HepG2 (cell line): Measurements from ENCODE around the gene NAV2. TPM values are rescaled to one million over a fixed set of nuclear protein-coding genes. Genes with fewer than 3 reads are reported as not detected.

ENCODE experiments used
- ATAC-seq: fragments of 200-7000 bp; cut with Tn5 transposase; 3 replicates; pipeline ENCODE4 v1.9.1; 2020; ENCODE audit warnings: mild to moderate bottlenecking, moderate library complexity
- BruUV-seq: library from RNA; stranded (reverse); fragments of 400-500 nt; replicated peaks from 2 replicates; lab custom pipeline; 2021; lab: Mats Ljungman, UMichigan
- CTCF ChIA-PET: fragments of 300-600 bp; formaldehyde crosslinking; extraction: SDS; loops from one replicate; lab custom pipeline; 2021; ENCODE audit warnings: low total read pairs, inconsistent platforms, low intra/inter-chr PET ratio; lab: Yijun Ruan, JAX
- POLR2A ChIA-PET: fragments of 350-600 bp; sonication (Branson Sonifier 250); formaldehyde crosslinking; loops from one replicate; lab custom pipeline; 2020; ENCODE audit warnings: antibody characterized with exemption, inconsistent platforms; lab: Yijun Ruan, JAX
- DNase-seq: peaks from one replicate; pipeline ENCODE4 v3.0.0-alpha.2; 2015; ENCODE audit warnings: low spot score
- FAIRE-seq: peaks from 3 replicates; lab custom pipeline; 2011; peaks lifted over from hg19 to GRCh38; lab: Jason Lieb, UNC
- H2AFZ ChIP-seq: one replicate; pipeline ENCODE4 v1.6.1; 2011; ENCODE audit warnings: low read length, inconsistent platforms
- H3K27ac ChIP-seq: fragments of 300-600 bp; 3 replicates; pipeline ENCODE4 v1.8.0; 2011; ENCODE audit warnings: mixed run types, mild to moderate bottlenecking, mixed read lengths, low read length, inconsistent platforms; ENCODE audit not compliant: insufficient read depth; ENCODE audit errors: extremely low read length
- H3K27me3 ChIP-seq, 2 experiments: fragments of 200-600 bp in 1 of 2; 2 replicates in 1 of 2; 3 replicates in 1 of 2; pipeline versions ENCODE4 v1.6.0 to v1.8.0; 2011; ENCODE audit warnings: low read length in 2 of 2, mild to moderate bottlenecking in 2 of 2, moderate library complexity in 2 of 2, inconsistent platforms in 1 of 2; ENCODE audit not compliant: insufficient read depth in 2 of 2, control insufficient read depth in 1 of 2
- H3K36me3 ChIP-seq, 2 experiments: fragments of 200-600 bp in 1 of 2; replicated peaks in 1 of 2; 2 replicates in 1 of 2; 3 replicates in 1 of 2; pipeline versions ENCODE4 v1.5.1 to v1.8.0; 2011; ENCODE audit warnings: low read length in 2 of 2, inconsistent platforms in 1 of 2; ENCODE audit not compliant: insufficient read depth in 2 of 2, control insufficient read depth in 1 of 2
- H3K4me1 ChIP-seq: 2 replicates; pipeline ENCODE4 v1.5.1; 2012; ENCODE audit warnings: low read length, inconsistent platforms; ENCODE audit not compliant: insufficient read depth
- H3K4me2 ChIP-seq: 2 replicates; pipeline ENCODE4 v1.6.0; 2011; ENCODE audit warnings: low read depth, low read length, inconsistent platforms
- H3K4me3 ChIP-seq, 3 experiments: fragments of 200-600 bp in 1 of 3; sonication (generic), shearing (Covaris generic) in 1 of 3; replicated peaks in 1 of 3; 2 replicates each; pipeline ENCODE4 v1.5.1; 2011 to 2016; ENCODE audit warnings: low read length in 3 of 3, inconsistent platforms in 2 of 3, low read depth in 2 of 3, mild to moderate bottlenecking in 2 of 3, control low read depth in 1 of 3, mixed read lengths in 1 of 3; ENCODE audit not compliant: insufficient read depth in 1 of 3
- H3K79me2 ChIP-seq: one replicate; pipeline ENCODE4 v1.6.1; 2011; ENCODE audit warnings: low read length, inconsistent platforms; ENCODE audit not compliant: insufficient read depth
- H3K9ac ChIP-seq: 2 replicates; pipeline ENCODE4 v1.6.0; 2011; ENCODE audit warnings: mild to moderate bottlenecking, low read depth, low read length, inconsistent platforms; ENCODE audit not compliant: insufficient read depth
- H3K9me3 ChIP-seq: 2 replicates; pipeline ENCODE4 v1.5.1; 2012; ENCODE audit warnings: mild to moderate bottlenecking, low read length
- H4K20me1 ChIP-seq: 2 replicates; pipeline ENCODE4 v1.6.0; 2011; ENCODE audit warnings: inconsistent platforms, mild to moderate bottlenecking, low read length, moderate library complexity; ENCODE audit not compliant: insufficient read depth
- CEBPG ChIP-seq: IDR thresholded peaks from 2 replicates; pipeline ENCODE4 v1.6.1; 2016
- CHD2 ChIP-seq: IDR thresholded peaks from 2 replicates; pipeline ENCODE4 v1.6.1; 2011; ENCODE audit warnings: low read depth, low read length, improper control_type of control experiment
- EED ChIP-seq: sonication (generic); formaldehyde crosslinking; IDR thresholded peaks from 2 replicates; pipeline ENCODE4 v1.5.0; 2020; ENCODE audit warnings: mild to moderate bottlenecking, missing genetic modification reagents
- GABPA ChIP-seq, 2 experiments: IDR thresholded peaks; 2 replicates each; pipeline ENCODE4 v1.6.1; 2011 to 2016; ENCODE audit warnings: low read depth in 2 of 2, low read length in 1 of 2, missing biosample characterization in 1 of 2, missing genetic modification characterization in 1 of 2
- KLF12 ChIP-seq: sonication (generic); formaldehyde crosslinking; IDR thresholded peaks from 2 replicates; pipeline ENCODE4 v1.4.0; 2020; ENCODE audit warnings: missing genetic modification reagents, borderline replicate concordance
- KMT2A ChIP-seq: sonication (generic); formaldehyde crosslinking; IDR thresholded peaks from 2 replicates; pipeline ENCODE4 v1.4.0; 2020; ENCODE audit warnings: missing genetic modification reagents
- NRL ChIP-seq: sonication (generic); formaldehyde crosslinking; IDR thresholded peaks from 2 replicates; pipeline ENCODE4 v1.5.0; 2020; ENCODE audit warnings: missing genetic modification reagents, mild to moderate bottlenecking, moderate library complexity, borderline replicate concordance
- REPIN1 ChIP-seq: sonication (generic); formaldehyde crosslinking; IDR thresholded peaks from 2 replicates; pipeline ENCODE4 v1.8.0; 2022; ENCODE audit warnings: missing genetic modification reagents, low read depth, mild to moderate bottlenecking, borderline replicate concordance
- SAP130 ChIP-seq: IDR thresholded peaks from 2 replicates; pipeline ENCODE4 v1.6.1; 2016; ENCODE audit warnings: low read depth
- TARDBP ChIP-seq: sonication (generic); formaldehyde crosslinking; IDR thresholded peaks from 2 replicates; pipeline ENCODE4 v1.8.0; 2022; ENCODE audit warnings: mild to moderate bottlenecking, missing genetic modification reagents
- ZFP90 ChIP-seq: sonication (generic); formaldehyde crosslinking; IDR thresholded peaks from 2 replicates; pipeline ENCODE4 v1.8.0; 2022; ENCODE audit warnings: missing genetic modification reagents, mild to moderate bottlenecking, inconsistent platforms, borderline replicate concordance
- ZNF235 ChIP-seq: sonication (generic); formaldehyde crosslinking; IDR thresholded peaks from 2 replicates; pipeline ENCODE4 v1.8.1; 2023; ENCODE audit warnings: mild to moderate bottlenecking, missing genetic modification reagents, borderline replicate concordance
- ZNF569 ChIP-seq: sonication (generic); formaldehyde crosslinking; IDR thresholded peaks from 2 replicates; pipeline ENCODE4 v1.5.0; 2020; ENCODE audit warnings: mild to moderate bottlenecking, missing genetic modification reagents, moderate library complexity, borderline replicate concordance
- ZNF652 ChIP-seq: IDR thresholded peaks from 2 replicates; pipeline ENCODE4 v1.6.1; 2016; ENCODE audit warnings: low read depth, borderline replicate concordance
- WGBS: methylation state at CpG from one replicate; pipeline ENCODE4 v1.1.6; 2017; ENCODE audit warnings: low lambda C conversion rate; 5-methylcytosine and 5-hydroxymethylcytosine counted together
- in situ Hi-C: cut with HindIII; loops from 2 replicates; pipeline ENCODE4 v1.10.0; 2017; ENCODE audit warnings: low pct_unique_long_range_greater_than_20kb; ENCODE audit not compliant: extremely low pct_ligation_motif_present
- intact Hi-C: fragments of 100-400 bp; cut with micrococcal nuclease; formaldehyde crosslinking; loops from one replicate; pipeline ENCODE4 v1.10.0; 2022; ENCODE audit not compliant: unreplicated experiment
- polyA plus RNA-seq, 8 experiments: library from polyadenylated mRNA; depleted of rRNA in 3 of 8; stranded (reverse) in 7 of 8; unstranded in 1 of 8; fragments of >200 nt; fragmentation: Illumina TruSeq in 4 of 8; extraction: Trizol in 4 of 8; gene quantifications; 2 replicates each; pipeline versions ENCODE4 v1.2.1 to v1.2.3, GENCODE V29; 2011 to 2016; ENCODE audit warnings: low read depth in 4 of 8, missing spikeins in 1 of 8, mixed read lengths in 1 of 8; ENCODE audit not compliant: insufficient read depth in 1 of 8
- total RNA-seq, 5 experiments: library from RNA; depleted of rRNA; stranded (reverse); fragments of >200 nt; fragmentation: Illumina TruSeq; extraction: Trizol; gene quantifications; 2 replicates each; pipeline ENCODE4 v1.2.3, GENCODE V29; 2016; ENCODE audit warnings: low read depth in 1 of 5
- TF ChIP-seq, protein P1 (sequence below): sonication (generic); formaldehyde crosslinking; IDR thresholded peaks from 2 replicates; pipeline ENCODE4 v1.4.0; 2020; ENCODE audit warnings: missing genetic modification reagents
- TF ChIP-seq, protein P2 (sequence below): sonication (generic); formaldehyde crosslinking; IDR thresholded peaks from 2 replicates; pipeline ENCODE4 v1.5.1; 2020; ENCODE audit warnings: missing genetic modification reagents, mild to moderate bottlenecking, borderline replicate concordance

Gene NAV2
- total and polyA plus RNA-seq, 2 of the 13 experiments (the other 11 are each of a cell fraction or from before 2014, with no cell fraction given): 9.3 to 34.6 TPM

DNA sequence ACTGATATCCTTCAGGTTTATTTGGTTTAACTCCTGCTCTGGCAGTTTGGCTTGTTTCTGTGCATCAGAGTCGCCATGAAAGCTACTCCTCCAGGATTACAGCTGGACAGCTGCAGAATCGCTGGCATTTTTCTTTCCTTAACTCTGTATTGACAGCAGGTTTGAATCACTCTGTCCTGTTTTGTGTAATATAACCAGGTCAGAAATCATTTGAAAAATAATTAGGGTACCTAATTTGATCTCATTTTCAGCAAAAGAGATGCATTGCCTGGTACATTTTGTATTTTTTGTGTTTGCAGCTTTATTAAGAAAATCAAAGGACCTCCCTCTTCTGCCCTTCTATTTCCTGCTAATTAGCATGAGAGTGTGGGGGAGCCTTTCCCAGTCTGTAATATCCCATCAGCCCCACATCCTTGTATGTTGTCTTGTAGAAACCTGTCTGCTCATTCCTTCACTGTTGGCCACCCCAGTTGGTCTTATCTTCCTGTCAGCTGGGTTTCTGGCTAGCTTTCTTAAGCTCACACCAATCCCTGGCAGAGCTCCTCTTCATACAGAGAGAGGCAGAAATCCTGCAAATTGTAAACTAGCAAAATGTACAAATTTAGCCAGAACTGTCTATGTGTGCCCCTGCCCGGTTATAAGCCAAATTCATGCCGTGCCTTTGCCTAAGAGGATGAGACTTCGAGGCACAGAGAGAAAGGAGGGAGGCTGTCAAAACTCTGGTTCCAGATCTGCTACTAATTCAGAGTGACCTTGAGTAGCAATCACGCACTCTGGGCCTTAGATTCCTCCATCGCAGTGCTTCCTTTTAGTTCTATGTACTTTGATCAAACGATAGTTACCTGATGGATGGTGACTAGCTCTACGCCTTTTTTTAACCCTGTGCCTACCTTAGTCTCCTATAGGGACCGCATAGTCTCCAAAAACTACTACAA, 200.6 kb downstream of the NAV2 start (continued):
- TF ChIP-seq, protein P1, sequence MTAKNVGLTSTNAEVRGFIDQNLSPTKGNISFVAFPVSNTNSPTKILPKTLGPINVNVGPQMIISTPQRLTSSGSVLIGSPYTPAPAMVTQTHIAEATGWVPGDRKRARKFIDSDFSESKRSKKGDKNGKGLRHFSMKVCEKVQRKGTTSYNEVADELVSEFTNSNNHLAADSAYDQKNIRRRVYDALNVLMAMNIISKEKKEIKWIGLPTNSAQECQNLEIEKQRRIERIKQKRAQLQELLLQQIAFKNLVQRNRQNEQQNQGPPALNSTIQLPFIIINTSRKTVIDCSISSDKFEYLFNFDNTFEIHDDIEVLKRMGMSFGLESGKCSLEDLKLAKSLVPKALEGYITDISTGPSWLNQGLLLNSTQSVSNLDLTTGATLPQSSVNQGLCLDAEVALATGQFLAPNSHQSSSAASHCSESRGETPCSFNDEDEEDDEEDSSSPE (CRISPR knock-in tag): 0 out of 2 replicates have a peak, but pooled peaks have one; percentile 37
- TF ChIP-seq CEBPG (CRISPR knock-in tag) (no peak), KLF12 (CRISPR knock-in tag) (0 out of 2 replicates have a peak, but pooled peaks have one; percentile 19), KMT2A (CRISPR knock-in tag) (no peak), ZNF235 (CRISPR knock-in tag) (no peak), EED (CRISPR knock-in tag) (no peak), CHD2 (no peak), ZFP90 (CRISPR knock-in tag) (no peak), SAP130 (CRISPR knock-in tag) (peak; percentile 9; the same call in 1 of the 2 replicates), ZNF569 (no peak), REPIN1 (CRISPR knock-in tag) (0 out of 2 replicates have a peak, but pooled peaks have one; percentile 22)

DNA sequence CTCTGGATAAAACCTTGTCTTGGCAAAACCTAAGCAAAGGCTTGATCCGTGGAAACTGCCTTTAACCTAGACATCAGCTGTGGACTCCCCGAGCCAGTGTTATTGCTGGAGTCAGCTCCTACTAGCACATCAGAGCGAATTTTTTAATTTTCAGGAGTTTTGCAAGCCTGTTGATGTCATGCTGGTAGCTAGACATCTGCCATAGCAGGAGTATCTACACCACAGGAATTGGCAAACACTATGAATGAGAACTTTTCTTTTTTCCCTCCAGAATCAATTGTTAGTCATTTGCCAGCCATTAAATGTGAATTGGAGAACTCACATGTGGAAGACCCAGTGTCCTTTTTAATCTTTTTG, 201.2 kb downstream of the NAV2 start:
- CTCF ChIA-PET: no interaction called here
- BruUV-seq: no TSS peak
- Histone ChIP-seq H3K4me2 (peak overlapping the region; percentile 82), H3K79me2 (no peaks in the 10 kb centered on the region), H3K36me3 (no peaks in the 10 kb centered on the region), H3K4me3 (no peak overlapping the region; a peak in 2 of 6 replicates), H4K20me1 (no peaks in the 10 kb centered on the region), H3K27ac (peak overlapping the region; percentile 93), H3K9ac (peak overlapping the region; percentile 58; the same call in 1 of the 2 replicates), H3K27me3 (no peaks in the 10 kb centered on the region), H2AFZ (no peak overlapping the region), H3K9me3 (no peaks in the 10 kb centered on the region), H3K4me1 (peaks cover 76% of the 10 kb centered on the region)
- FAIRE-seq (no peak), ATAC-seq (no peak), DNase-seq (no peak)
- intact Hi-C loops (loop anchor here (2.0 to 5.0 kb wide), 2 partner anchors 41 to 108 kb away; no protein-coding TSS in a partner anchor), in situ Hi-C loops (no loop called here)
- WGBS: 81% methylated on average over 3 of the region's 3 CpGs
- POLR2A ChIA-PET: interaction anchor here (1.2 to 2.3 kb wide), 5 partner anchors 15 to 122 kb away, joined by 3 to 8 read pairs (median 4); no protein-coding TSS in a partner anchor
- TF ChIP-seq TARDBP (CRISPR knock-in tag): 0 out of 2 replicates have a peak, but pooled peaks have one; percentile 10
- TF ChIP-seq, protein P2, sequence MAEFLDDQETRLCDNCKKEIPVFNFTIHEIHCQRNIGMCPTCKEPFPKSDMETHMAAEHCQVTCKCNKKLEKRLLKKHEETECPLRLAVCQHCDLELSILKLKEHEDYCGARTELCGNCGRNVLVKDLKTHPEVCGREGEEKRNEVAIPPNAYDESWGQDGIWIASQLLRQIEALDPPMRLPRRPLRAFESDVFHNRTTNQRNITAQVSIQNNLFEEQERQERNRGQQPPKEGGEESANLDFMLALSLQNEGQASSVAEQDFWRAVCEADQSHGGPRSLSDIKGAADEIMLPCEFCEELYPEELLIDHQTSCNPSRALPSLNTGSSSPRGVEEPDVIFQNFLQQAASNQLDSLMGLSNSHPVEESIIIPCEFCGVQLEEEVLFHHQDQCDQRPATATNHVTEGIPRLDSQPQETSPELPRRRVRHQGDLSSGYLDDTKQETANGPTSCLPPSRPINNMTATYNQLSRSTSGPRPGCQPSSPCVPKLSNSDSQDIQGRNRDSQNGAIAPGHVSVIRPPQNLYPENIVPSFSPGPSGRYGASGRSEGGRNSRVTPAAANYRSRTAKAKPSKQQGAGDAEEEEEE (CRISPR knock-in tag): 0 out of 2 replicates have a peak, but pooled peaks have one; percentile 32
- TF ChIP-seq NRL (CRISPR knock-in tag): no peak
- TF ChIP-seq GABPA (IDR thresholded peaks at IDR 0.05; ENCODE audit: low read depth, low read length): no peak
- 0 out of 2 replicates have a peak, but pooled peaks have one; percentile 10 for TF ChIP-seq GABPA (CRISPR knock-in tag; IDR thresholded peaks at IDR 0.05; ENCODE audit: low read depth)
- TF ChIP-seq ZNF652 (CRISPR knock-in tag): no peak
- TF ChIP-seq REPIN1 (CRISPR knock-in tag): 0 out of 2 replicates have a peak, but pooled peaks have one; percentile 10
